Neural progenitor cell (in vitro differentiated cells): Measurements from ENCODE around the gene ACLY. TPM values are rescaled to one million over a fixed set of nuclear protein-coding genes. Genes with fewer than 3 reads are reported as not detected.

Experiments used
- DNase-seq: peaks from one replicate; pipeline ENCODE4 v3.0.0-alpha.2; 2016; ENCODE audit warnings: low spot score
- H2AFZ ChIP-seq: fragments of 200-600 bp; sonication (generic); replicated peaks from 2 replicates; pipeline ENCODE4 v1.6.1; 2016; ENCODE audit warnings: antibody characterized with exemption
- H3F3A ChIP-seq: fragments of 200-600 bp; sonication (generic); 2 replicates; pipeline ENCODE4 v1.6.1; 2016; ENCODE audit warnings: antibody characterized with exemption, low read depth
- H3K27ac ChIP-seq: fragments of 200-600 bp; sonication (generic); 2 replicates; pipeline ENCODE4 v1.5.1; 2016; ENCODE audit warnings: mild to moderate bottlenecking
- H3K27me3 ChIP-seq: fragments of 200-600 bp; sonication (generic); 2 replicates; pipeline ENCODE4 v1.6.1; 2016; ENCODE audit warnings: mild to moderate bottlenecking, moderate library complexity
- H3K36me3 ChIP-seq: fragments of 200-600 bp; sonication (generic); 2 replicates; pipeline ENCODE4 v1.5.1; 2016
- H3K4me1 ChIP-seq: fragments of 200-600 bp; sonication (generic); 2 replicates; pipeline ENCODE4 v1.6.1; 2016; ENCODE audit warnings: mixed run types
- H3K4me2 ChIP-seq: fragments of 200-600 bp; sonication (generic); 2 replicates; pipeline ENCODE4 v1.6.1; 2016
- H3K4me3 ChIP-seq: fragments of 200-600 bp; sonication (generic); 2 replicates; pipeline ENCODE4 v1.5.1; 2016
- H3K79me2 ChIP-seq: fragments of 200-600 bp; sonication (generic); 2 replicates; pipeline ENCODE4 v1.6.1; 2016; ENCODE audit warnings: low read depth
- H3K9ac ChIP-seq: fragments of 200-600 bp; sonication (generic); 2 replicates; pipeline ENCODE4 v1.6.1; 2016
- H3K9me3 ChIP-seq: fragments of 200-600 bp; sonication (generic); 2 replicates; pipeline ENCODE4 v1.5.1; 2016; ENCODE audit warnings: low read depth
- H4K20me1 ChIP-seq: fragments of 200-600 bp; sonication (generic); 2 replicates; pipeline ENCODE4 v1.6.1; 2016; ENCODE audit warnings: low read depth
- H3K27ac Mint-ChIP-seq: 3 replicates; pipeline ENCODE4 v1.8.0; 2021; ENCODE audit warnings: mixed read lengths
- H3K27me3 Mint-ChIP-seq: 2 replicates; pipeline ENCODE4 v1.8.0; 2022; ENCODE audit warnings: low read depth, mild to moderate bottlenecking, inconsistent platforms, moderate library complexity, mixed read lengths; ENCODE audit not compliant: insufficient read depth
- H3K36me3 Mint-ChIP-seq: 3 replicates; pipeline ENCODE4 v1.8.0; 2021; ENCODE audit warnings: mixed read lengths
- H3K4me1 Mint-ChIP-seq: 3 replicates; pipeline ENCODE4 v1.8.0; 2021; ENCODE audit warnings: mixed read lengths
- H3K4me3 Mint-ChIP-seq: 3 replicates; pipeline ENCODE4 v1.8.0; 2021; ENCODE audit warnings: mild to moderate bottlenecking, moderate library complexity, mixed read lengths
- H3K9me3 Mint-ChIP-seq: 3 replicates; pipeline ENCODE4 v1.8.0; 2020; ENCODE audit warnings: mixed read lengths
- CTCF ChIP-seq: fragments of 200-600 bp; sonication (generic); IDR thresholded peaks from 2 replicates; pipeline ENCODE4 v1.5.1; 2017; ENCODE audit warnings: antibody characterized with exemption, mild to moderate bottlenecking
- EZH2 ChIP-seq: fragments of 200-600 bp; sonication (generic); IDR thresholded peaks from 2 replicates; pipeline ENCODE4 v1.6.1; 2017; ENCODE audit warnings: antibody characterized with exemption, mild to moderate bottlenecking, moderate library complexity
- EZH2phosphoT487 ChIP-seq: fragments of 200-600 bp; sonication (generic); IDR thresholded peaks from 2 replicates; pipeline ENCODE4 v1.6.1; 2017; ENCODE audit warnings: antibody characterized with exemption
- total RNA-seq: library from RNA; depleted of rRNA; stranded (reverse); fragments of >200 nt; gene quantifications from 2 replicates; pipeline ENCODE4 v1.2.3, GENCODE V29; 2015; ENCODE audit warnings: low replicate concordance

Gene ACLY
- total RNA-seq, 1 donor from 2014 or later = 221 TPM

GRCh38 chr17:41910701-41911391 is 7.9 kb downstream of the ACLY start:
- Mint-ChIP-seq H3K4me1 (peaks cover 21% of the 10 kb centered on the region), H3K4me3 (no peak overlapping the region), H3K27ac (no peak overlapping the region), H3K36me3 (peaks cover 55% of the 10 kb centered on the region), H3K27me3 (peaks cover 6% of the 10 kb centered on the region), H3K9me3 (no peaks in the 10 kb centered on the region)
- DNase-seq = no peak
- no peak overlapping the region for H2AFZ ChIP-seq
- no peak overlapping the region for H3K9ac ChIP-seq
- H3K9me3 ChIP-seq = no peaks in the 10 kb centered on the region
- no peaks in the 10 kb centered on the region for H3K36me3 ChIP-seq
- no peak overlapping the region for H3K27ac ChIP-seq
- H3K4me2 ChIP-seq = no peak overlapping the region
- H3K27me3 ChIP-seq = no peaks in the 10 kb centered on the region
- peaks cover 63% of the 10 kb centered on the region for H3K79me2 ChIP-seq
- H3F3A ChIP-seq = no peaks in the 10 kb centered on the region
- H3K4me1 ChIP-seq = peaks cover 21% of the 10 kb centered on the region
- H3K4me3 ChIP-seq = no peak overlapping the region
- TF ChIP-seq EZH2 (no peak), CTCF (no peak), EZH2phosphoT487 (no peak)
- H4K20me1 ChIP-seq = peaks cover 73% of the 10 kb centered on the region

DNA sequence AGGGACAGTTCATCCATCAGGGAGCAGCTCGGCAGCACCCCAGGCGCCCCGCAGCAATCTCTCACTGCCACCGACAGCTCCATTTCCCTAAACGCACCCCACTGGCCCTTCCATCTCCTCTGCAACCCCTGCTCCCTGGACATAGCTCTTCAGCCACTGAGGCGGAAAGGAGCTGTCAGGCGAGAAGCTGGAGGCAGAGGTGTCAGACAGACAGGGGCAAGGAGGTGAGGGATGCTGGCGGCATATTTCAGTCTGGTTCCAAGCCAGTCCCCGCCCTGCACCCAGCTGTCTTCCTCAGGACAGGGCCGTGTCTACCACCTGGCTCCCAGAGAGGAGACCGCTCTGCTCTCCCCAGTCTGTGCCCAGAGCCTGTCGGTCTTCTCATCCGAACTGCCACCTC is 9.7 kb downstream of the ACLY start:
- H3K79me2 ChIP-seq = peaks cover 45% of the 10 kb centered on the region
- H3K27me3 ChIP-seq = no peaks in the 10 kb centered on the region
- Mint-ChIP-seq H3K9me3 (no peaks in the 10 kb centered on the region), H3K27ac (no peak overlapping the region), H3K36me3 (peaks cover 49% of the 10 kb centered on the region), H3K4me1 (peaks cover 6% of the 10 kb centered on the region), H3K27me3 (peaks cover 6% of the 10 kb centered on the region), H3K4me3 (no peak overlapping the region)
- H3K4me3 ChIP-seq = no peak overlapping the region
- no peak overlapping the region for H3K27ac ChIP-seq
- no peak overlapping the region for H3K9ac ChIP-seq
- H3K4me2 ChIP-seq = no peak overlapping the region
- H3K9me3 ChIP-seq = no peaks in the 10 kb centered on the region
- H2AFZ ChIP-seq = no peak overlapping the region
- peaks cover 6% of the 10 kb centered on the region for H3F3A ChIP-seq
- TF ChIP-seq EZH2phosphoT487 (no peak), CTCF (no peak), EZH2 (no peak)
- peaks cover 4% of the 10 kb centered on the region for H3K4me1 ChIP-seq
- DNase-seq = no peak
- H4K20me1 ChIP-seq = peaks cover 59% of the 10 kb centered on the region
- H3K36me3 ChIP-seq = peaks cover 4% of the 10 kb centered on the region

GRCh38 chr17:41907633-41908539 is 10.9 kb downstream of the ACLY start:
- Mint-ChIP-seq H3K27ac (peak overlapping the region; percentile 42), H3K9me3 (no peaks in the 10 kb centered on the region), H3K27me3 (peaks cover 3% of the 10 kb centered on the region), H3K4me3 (peak overlapping the region; percentile 50), H3K4me1 (peaks cover 6% of the 10 kb centered on the region), H3K36me3 (peaks cover 47% of the 10 kb centered on the region)
- no peak for TF ChIP-seq CTCF
- TF ChIP-seq EZH2 = no peak
- TF ChIP-seq EZH2phosphoT487 = no peak
- H4K20me1 ChIP-seq = peaks cover 47% of the 10 kb centered on the region
- peaks cover 6% of the 10 kb centered on the region for H3F3A ChIP-seq
- no peaks in the 10 kb centered on the region for H3K27me3 ChIP-seq
- no peaks in the 10 kb centered on the region for H3K9me3 ChIP-seq
- H3K27ac ChIP-seq = peak overlapping the region; percentile 23
- H3K36me3 ChIP-seq = peaks cover 4% of the 10 kb centered on the region
- peaks cover 33% of the 10 kb centered on the region for H3K79me2 ChIP-seq
- H2AFZ ChIP-seq = no peak overlapping the region
- no peak overlapping the region for H3K4me2 ChIP-seq
- H3K4me1 ChIP-seq = no peaks in the 10 kb centered on the region
- no peak overlapping the region for H3K9ac ChIP-seq
- DNase-seq = no peak
- no peak overlapping the region for H3K4me3 ChIP-seq
